ENCODE data around the gene GALP. TPM values are rescaled to one million over a fixed set of nuclear protein-coding genes. Genes with fewer than 3 reads are reported as not detected.
A peak's percentile ranks its signal among the peaks of the same experiment; 100 is the strongest.

GALP gene
- total RNA-seq, 2 experiments from 2014 or later: not detected

DNA sequence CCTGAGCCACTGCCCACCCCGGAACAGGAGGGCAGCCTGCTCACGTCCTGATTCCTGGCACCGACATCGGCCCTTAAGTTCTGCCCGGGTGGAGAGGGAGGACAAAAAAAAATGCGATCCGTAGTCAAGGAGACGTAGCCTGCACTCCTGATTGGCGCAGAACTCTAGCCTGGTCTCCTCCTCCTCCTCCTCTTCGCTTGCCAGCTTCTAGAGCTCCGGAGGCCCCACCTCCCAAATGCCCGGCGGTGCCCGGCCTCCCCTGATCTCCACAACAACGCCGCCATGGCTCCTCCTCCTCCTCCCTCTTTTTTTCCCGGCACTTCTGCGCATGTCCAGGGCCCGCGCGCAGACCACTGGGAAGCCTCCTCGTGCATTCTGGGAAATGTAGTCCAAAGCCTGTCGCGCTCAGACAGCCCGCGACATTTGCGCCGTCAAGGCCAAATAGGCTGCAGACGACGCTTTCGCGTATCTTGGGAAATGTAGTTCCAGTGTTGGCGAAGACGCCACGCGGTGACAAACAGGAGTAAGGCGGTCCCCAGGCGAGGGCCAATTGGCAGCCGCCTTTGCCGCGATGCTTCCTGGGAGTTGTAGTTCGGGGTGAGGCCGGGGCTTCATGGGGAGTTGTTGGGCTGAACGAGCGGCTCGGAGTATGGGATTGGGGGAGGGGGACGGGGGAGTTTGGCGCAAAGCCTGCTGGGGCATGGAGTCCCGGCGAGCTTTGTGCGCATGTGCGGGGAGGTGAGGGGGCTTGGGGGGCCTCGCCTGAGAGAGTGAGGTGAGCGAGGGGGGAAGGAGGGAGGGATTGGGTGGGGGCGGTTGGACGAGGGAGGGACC lies 35.0 kb upstream of the GALP start, which contains the start of gene ZNF444:
ZNF444 (plus strand) TSS at position 705 of the 834 bp plus-strand sequence. CDS start 5,625 bp downstream, outside the sequence.
- Mint-ChIP-seq H3K27me3 (no peaks in the 10 kb centered on the region), H3K4me3 (peak within 1 kb of the TSS; percentile 89), H3K9me3 (ENCODE audit: low read depth) (no peaks in the 10 kb centered on the region), H3K36me3 (ENCODE audit: low read depth) (no peaks in the 10 kb centered on the region), H3K27ac (peak within 1 kb of the TSS; percentile 94), H3K4me1 (peaks cover 31% of the 10 kb centered on the region)
- ChIA-PET CTCF (interaction anchor here (0.9 to 1.1 kb wide), 3 partner anchors 18 to 140 kb away, joined by 3 to 4 read pairs (median 4); no protein-coding TSS in a partner anchor), POLR2A (interaction anchor here (3.8 kb wide), 1 partner anchor 19 kb away, joined by 19 read pairs; the partner anchor contains the start of gene ZNF787)
- DNase-seq (peak; percentile 99), ATAC-seq (peak; percentile 90)
- intact Hi-C loops (cut with DNase I, micrococcal nuclease): loop anchor here (1.0 to 2.0 kb wide), 13 partner anchors 19 to 882 kb away; partner anchors contain the start of genes ZNF787 (in 2 of the 2), EPN1 (in 1 of the 2), FIZ1 (in 1 of the 2) and PPP6R1 (in 1 of the 2)

DNA sequence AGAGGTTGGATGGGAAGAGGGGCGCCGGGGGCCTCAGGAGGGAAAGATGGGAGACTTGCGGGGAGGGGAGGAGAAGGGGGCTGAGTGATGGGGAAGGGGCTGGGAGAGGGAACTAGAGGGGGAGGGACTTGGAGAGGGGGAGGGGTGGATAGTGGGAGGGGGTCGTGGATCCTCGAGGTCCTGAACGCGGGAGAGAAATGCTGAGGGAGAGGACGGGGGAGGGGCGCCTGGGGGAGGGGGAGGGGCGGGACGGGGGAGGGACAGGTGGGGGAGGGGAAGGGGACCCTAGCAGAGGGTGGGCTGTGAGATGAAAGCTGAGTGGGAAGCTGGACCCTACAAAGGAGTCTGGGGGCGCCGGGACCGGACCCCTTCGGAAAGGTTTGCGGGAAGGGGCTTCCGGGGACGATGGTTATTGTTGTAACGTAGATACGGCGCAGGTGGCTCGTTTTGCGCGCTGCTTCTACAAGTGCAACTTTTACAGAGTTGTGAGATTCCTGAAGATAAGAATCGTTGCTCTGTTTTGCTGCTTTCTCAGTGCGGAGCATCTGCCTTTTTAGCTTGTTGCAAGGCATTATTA lies 34.3 kb upstream of the GALP start:
- DNase-seq: peak; percentile 53
- no peak for ATAC-seq
- Mint-ChIP-seq H3K27me3 (no peaks in the 10 kb centered on the region), H3K4me1 (peaks cover 31% of the 10 kb centered on the region), H3K36me3 (ENCODE audit: low read depth) (no peaks in the 10 kb centered on the region), H3K9me3 (ENCODE audit: low read depth) (no peaks in the 10 kb centered on the region), H3K4me3 (peak overlapping the region; percentile 89), H3K27ac (peak overlapping the region; percentile 94)
- intact Hi-C loops (cut with DNase I, micrococcal nuclease): loop anchor here (1.0 to 2.0 kb wide), 9 partner anchors 20 to 883 kb away; partner anchors contain the start of genes EPN1 (in 1 of the 2), FIZ1 (in 1 of the 2), PPP6R1 (in 1 of the 2) and ZFP28 (in 1 of the 2)
- ChIA-PET CTCF (interaction anchor here (0.6 to 1.1 kb wide), 4 partner anchors 21 to 139 kb away, joined by 3 to 4 read pairs (median 4); no protein-coding TSS in a partner anchor), POLR2A (interaction anchor here (1.0 to 3.8 kb wide), 2 partner anchors 20 to 172 kb away, joined by 3 to 19 read pairs; partner anchors contain the start of gene ZNF787)

DNA sequence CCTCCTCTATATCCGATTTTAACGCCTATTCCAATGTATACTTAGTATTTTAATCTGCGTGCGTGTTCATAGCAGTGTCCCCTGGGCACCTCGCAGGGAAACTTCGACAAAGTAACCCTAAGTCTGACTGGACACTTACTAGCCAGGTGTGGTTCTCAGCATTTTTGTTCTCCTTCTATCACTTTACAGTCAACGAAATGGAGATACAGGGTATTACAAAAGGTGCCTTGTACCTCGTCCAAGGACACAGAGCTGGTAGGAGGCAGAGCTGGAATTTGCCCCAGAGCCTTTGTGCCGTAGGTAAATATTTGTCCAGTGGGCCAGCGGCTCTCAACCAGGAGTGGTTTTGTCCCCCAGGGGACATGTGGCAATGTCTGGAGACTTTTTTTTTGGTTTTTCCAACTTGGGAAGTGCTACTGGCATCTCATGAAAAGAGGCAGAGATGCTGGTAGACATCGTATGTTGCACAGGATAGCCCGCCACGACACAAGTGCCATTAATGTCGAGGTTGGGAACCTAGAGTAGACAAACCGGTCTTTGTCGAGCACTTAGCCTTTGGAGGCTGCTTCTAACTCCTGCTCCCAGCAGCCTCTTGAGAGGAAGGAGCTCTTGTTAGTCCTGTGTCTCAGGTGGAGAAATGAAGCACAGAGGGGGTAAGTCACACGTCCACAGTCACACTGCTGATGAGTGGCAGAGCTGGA lies 33.6 kb upstream of the GALP start:
- CTCF ChIA-PET: interaction anchor here (0.6 to 1.1 kb wide), 5 partner anchors 20 to 1350 kb away, joined by 3 to 4 read pairs (median 3); no protein-coding TSS in a partner anchor
- POLR2A ChIA-PET: interaction anchor here (1.0 to 3.8 kb wide), 2 partner anchors 21 to 171 kb away, joined by 3 to 19 read pairs; partner anchors contain the start of gene ZNF787
- Mint-ChIP-seq H3K9me3 (ENCODE audit: low read depth) (no peaks in the 10 kb centered on the region), H3K4me3 (peak overlapping the region; percentile 89), H3K4me1 (peaks cover 31% of the 10 kb centered on the region), H3K27ac (peak overlapping the region; percentile 77), H3K27me3 (no peaks in the 10 kb centered on the region), H3K36me3 (ENCODE audit: low read depth) (no peaks in the 10 kb centered on the region)
- intact Hi-C loops (cut with DNase I, micrococcal nuclease): no loop called here
- ATAC-seq (no peak), DNase-seq (no peak)

DNA sequence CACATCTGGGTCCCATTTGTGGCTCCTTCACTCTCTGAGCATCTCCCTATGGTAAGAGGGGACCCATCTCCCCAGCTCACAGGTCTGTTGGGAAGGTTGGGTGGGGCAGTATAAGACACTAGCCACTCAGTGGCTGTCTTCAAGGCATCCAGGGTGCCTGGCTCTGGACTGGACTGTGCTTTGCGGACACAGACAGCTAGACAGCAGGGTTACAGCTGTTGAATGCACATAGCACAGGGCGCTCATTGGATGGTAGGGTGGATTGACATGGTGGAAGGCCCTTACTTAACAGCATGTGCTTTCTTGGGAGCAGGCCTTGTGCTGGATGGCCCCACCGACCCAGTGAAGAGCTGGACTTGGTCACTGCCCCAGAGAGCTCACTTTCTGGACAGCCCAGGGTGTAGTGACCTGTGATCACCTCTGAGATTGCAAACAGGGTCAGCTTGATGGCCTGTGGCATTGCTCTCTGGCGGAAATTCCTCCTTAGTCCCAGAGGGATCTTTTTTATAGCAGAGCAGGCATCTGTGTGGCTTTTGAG lies 32.8 kb upstream of the GALP start:
- Mint-ChIP-seq H3K4me1 (peaks cover 31% of the 10 kb centered on the region), H3K36me3 (ENCODE audit: low read depth) (peaks cover 3% of the 10 kb centered on the region), H3K4me3 (no peak overlapping the region), H3K27me3 (no peaks in the 10 kb centered on the region), H3K9me3 (ENCODE audit: low read depth) (no peaks in the 10 kb centered on the region), H3K27ac (no peak overlapping the region)
- DNase-seq (no peak), ATAC-seq (no peak)
- POLR2A ChIA-PET: interaction anchor here (3.8 kb wide), 1 partner anchor 22 kb away, joined by 19 read pairs; the partner anchor contains the start of gene ZNF787
- intact Hi-C loops (cut with DNase I, micrococcal nuclease): no loop called here
- CTCF ChIA-PET: interaction anchor here (0.6 to 1.0 kb wide), 2 partner anchors 108 to 570 kb away, joined by 3 read pairs; no protein-coding TSS in a partner anchor

DNA sequence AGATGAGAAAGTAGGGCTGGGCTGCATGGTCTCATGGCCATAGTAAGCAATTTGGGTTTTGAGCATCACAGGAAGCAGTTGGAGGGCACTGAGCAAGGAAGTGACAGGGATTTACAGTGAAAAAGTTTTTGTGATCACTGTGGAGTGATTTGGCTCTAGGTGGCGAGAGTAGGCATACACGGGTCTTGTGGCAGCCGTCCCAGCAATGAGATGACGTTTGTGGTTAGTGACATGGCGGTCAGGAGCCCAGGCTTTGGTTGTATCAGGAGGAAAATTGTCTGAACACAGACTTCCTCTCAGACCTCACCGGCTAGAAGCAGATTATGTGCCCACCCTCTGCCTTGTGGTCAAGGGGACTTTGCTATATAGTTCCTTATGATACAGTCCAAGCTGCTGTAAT lies 31.4 kb upstream of the GALP start:
- DNase-seq: no peak
- Mint-ChIP-seq H3K27me3 (no peaks in the 10 kb centered on the region), H3K27ac (no peak overlapping the region), H3K36me3 (ENCODE audit: low read depth) (peaks cover 11% of the 10 kb centered on the region), H3K4me1 (peaks cover 31% of the 10 kb centered on the region), H3K9me3 (ENCODE audit: low read depth) (no peaks in the 10 kb centered on the region), H3K4me3 (no peak overlapping the region)
- POLR2A ChIA-PET: no interaction called here
- intact Hi-C loops (cut with DNase I, micrococcal nuclease): no loop called here
- ATAC-seq: no peak
- CTCF ChIA-PET: no interaction called here

DNA sequence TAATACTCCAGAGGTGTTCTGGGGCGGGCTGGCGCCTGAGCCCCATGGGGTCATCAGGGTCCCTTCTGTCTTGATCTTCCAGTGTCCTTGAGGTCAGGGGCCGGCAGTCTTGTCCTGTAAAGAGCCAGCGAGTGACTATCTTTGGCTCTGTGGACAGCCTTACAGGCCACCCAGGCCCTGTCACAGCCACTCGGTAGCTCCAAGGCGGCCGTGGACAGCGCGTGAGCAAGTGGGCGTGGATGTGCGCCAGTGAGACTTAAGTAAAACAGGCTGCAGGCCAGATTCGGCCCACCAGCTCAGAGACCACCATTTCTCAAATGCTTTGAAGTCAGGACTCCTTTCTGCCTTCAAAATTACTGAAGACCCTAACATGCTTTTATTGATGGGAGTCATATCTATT lies 31.0 kb upstream of the GALP start:
- Mint-ChIP-seq H3K36me3 (ENCODE audit: low read depth) (peaks cover 15% of the 10 kb centered on the region), H3K4me1 (peaks cover 29% of the 10 kb centered on the region), H3K27ac (no peak overlapping the region), H3K27me3 (no peaks in the 10 kb centered on the region), H3K9me3 (ENCODE audit: low read depth) (no peaks in the 10 kb centered on the region), H3K4me3 (no peak overlapping the region)
- DNase-seq (no peak), ATAC-seq (no peak)
- intact Hi-C loops (cut with DNase I, micrococcal nuclease): no loop called here
- ChIA-PET POLR2A (interaction anchor here (1.4 kb wide), 1 partner anchor 24 kb away, joined by 3 read pairs; the partner anchor contains the start of gene ZNF787), CTCF (no interaction called here)

DNA sequence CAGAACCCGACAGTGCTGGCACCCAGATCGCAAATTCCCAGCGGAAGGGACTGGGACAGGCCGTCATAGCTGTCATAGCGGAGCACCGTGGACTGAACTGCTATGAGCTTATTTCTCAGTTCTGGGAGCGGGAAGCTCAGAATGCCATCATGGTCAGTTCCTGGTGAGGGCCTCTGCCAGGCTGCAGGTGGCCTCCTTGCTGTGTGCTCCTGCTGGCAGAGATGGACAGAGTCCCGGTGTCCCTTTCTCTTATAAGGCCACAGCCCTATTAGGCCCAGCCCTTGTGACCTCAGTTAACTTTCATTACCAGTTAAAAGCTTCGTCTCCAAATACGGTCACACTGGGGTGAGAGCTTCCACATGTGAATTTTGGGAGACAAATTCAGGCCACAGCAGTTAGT lies 30.1 kb upstream of the GALP start:
- no peaks in the 10 kb centered on the region for H3K9me3 Mint-ChIP-seq (ENCODE audit: low read depth)
- DNase-seq: no peak
- no peak for ATAC-seq
- CTCF ChIA-PET: interaction anchor here (0.6 kb wide), 2 partner anchors 985 to 1233 kb away, joined by 3 read pairs; no protein-coding TSS in a partner anchor
- no peaks in the 10 kb centered on the region for H3K27me3 Mint-ChIP-seq
- H3K4me3 Mint-ChIP-seq: no peak overlapping the region
- H3K27ac Mint-ChIP-seq: no peak overlapping the region
- peaks cover 25% of the 10 kb centered on the region for H3K4me1 Mint-ChIP-seq
- POLR2A ChIA-PET: interaction anchor here (1.4 kb wide), 1 partner anchor 25 kb away, joined by 3 read pairs; the partner anchor contains the start of gene ZNF787
- H3K36me3 Mint-ChIP-seq (ENCODE audit: low read depth): peaks cover 19% of the 10 kb centered on the region
- intact Hi-C loops (cut with DNase I, micrococcal nuclease): no loop called here

DNA sequence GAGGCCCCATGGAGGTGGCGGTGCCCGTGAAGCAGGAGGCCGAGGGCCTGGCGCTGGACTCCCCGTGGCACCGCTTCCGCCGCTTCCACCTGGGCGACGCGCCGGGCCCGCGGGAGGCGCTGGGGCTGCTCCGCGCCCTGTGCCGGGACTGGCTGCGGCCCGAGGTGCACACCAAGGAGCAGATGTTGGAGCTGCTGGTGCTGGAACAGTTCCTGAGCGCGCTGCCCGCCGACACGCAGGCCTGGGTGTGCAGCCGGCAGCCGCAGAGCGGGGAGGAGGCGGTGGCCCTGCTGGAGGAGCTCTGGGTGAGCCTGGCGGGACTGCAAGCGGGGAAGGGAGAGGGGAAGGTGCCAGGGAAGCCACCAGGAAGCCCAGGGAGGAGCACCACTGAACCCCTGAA lies 28.9 kb upstream of the GALP start:
- peaks cover 19% of the 10 kb centered on the region for H3K36me3 Mint-ChIP-seq (ENCODE audit: low read depth)
- no peak overlapping the region for H3K27ac Mint-ChIP-seq
- no peak for DNase-seq
- ChIA-PET CTCF (no interaction called here), POLR2A (no interaction called here)
- H3K27me3 Mint-ChIP-seq: no peaks in the 10 kb centered on the region
- no peak for ATAC-seq
- no peak overlapping the region for H3K4me3 Mint-ChIP-seq
- H3K9me3 Mint-ChIP-seq (ENCODE audit: low read depth): no peaks in the 10 kb centered on the region
- intact Hi-C loops (cut with DNase I, micrococcal nuclease): no loop called here
- H3K4me1 Mint-ChIP-seq: peaks cover 23% of the 10 kb centered on the region

DNA sequence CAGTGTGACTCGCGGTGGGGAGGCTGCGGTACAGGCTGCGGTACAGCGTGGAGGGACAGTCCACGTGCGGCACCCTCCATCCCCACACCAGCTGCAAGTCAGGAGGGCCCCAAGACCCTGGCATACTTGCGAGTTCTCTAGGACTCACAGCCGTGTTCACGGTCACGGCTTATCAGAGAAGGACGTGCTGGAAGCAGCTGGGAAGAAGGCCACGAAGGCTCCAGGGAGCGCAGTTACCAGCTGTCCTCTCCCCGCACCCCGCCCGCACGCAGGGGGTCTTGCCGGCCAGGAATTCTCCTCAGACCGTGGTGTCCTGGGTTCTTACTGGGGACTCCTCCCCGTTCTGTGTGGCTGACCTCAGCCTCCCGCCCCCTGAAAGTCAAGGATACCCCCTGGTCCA lies 28.5 kb upstream of the GALP start:
- H3K27me3 Mint-ChIP-seq: no peaks in the 10 kb centered on the region
- ChIA-PET POLR2A (no interaction called here), CTCF (no interaction called here)
- H3K27ac Mint-ChIP-seq: no peak overlapping the region
- H3K36me3 Mint-ChIP-seq (ENCODE audit: low read depth): peaks cover 19% of the 10 kb centered on the region
- peaks cover 19% of the 10 kb centered on the region for H3K4me1 Mint-ChIP-seq
- H3K9me3 Mint-ChIP-seq (ENCODE audit: low read depth): no peaks in the 10 kb centered on the region
- no peak for DNase-seq
- H3K4me3 Mint-ChIP-seq: no peak overlapping the region
- ATAC-seq: no peak
- intact Hi-C loops (cut with DNase I, micrococcal nuclease): no loop called here

DNA sequence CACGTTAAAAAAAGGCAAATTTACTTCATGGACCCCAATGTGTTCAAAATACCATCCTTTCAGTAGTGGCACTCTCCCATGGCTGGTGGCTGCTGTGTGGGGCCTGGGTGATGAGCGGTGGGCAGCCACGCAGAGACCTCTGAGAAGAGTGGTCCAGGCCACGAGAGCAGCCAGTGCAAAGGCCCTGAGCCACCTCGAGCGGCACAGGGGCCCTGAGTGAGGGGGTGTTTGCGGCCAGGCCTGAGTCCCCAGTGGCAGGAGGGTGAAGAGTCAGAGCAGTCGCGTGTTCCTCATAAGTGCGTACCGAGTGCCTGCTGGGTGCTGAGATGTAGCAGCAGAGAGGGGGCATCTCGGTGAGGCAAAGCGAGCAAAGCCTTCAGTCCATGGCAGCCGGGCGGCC lies 27.7 kb upstream of the GALP start:
- intact Hi-C loops (cut with DNase I, micrococcal nuclease): no loop called here
- Mint-ChIP-seq H3K9me3 (ENCODE audit: low read depth) (no peaks in the 10 kb centered on the region), H3K27ac (no peak overlapping the region), H3K4me3 (no peak overlapping the region), H3K36me3 (ENCODE audit: low read depth) (peaks cover 19% of the 10 kb centered on the region), H3K4me1 (peaks cover 15% of the 10 kb centered on the region), H3K27me3 (no peaks in the 10 kb centered on the region)
- ATAC-seq (no peak), DNase-seq (no peak)
- ChIA-PET CTCF (no interaction called here), POLR2A (no interaction called here)

Data from activated CD4-positive, alpha-beta T cell treated with anti-CD3 and anti-CD28 coated beads for 36 hours (primary cell).